ENCODE results near the gene KRT82. TPM values are rescaled to one million over a fixed set of nuclear protein-coding genes. Genes with fewer than 3 reads are reported as not detected.

KRT82 gene
- total and polyA plus RNA-seq, 4 donors, result not detected

GRCh38 chr12:52347551-52348510 is 58.3 kb downstream of the KRT82 start:
- H3K9me3 ChIP-seq (ENCODE audit: control insufficient read depth in 4 of 4, low read length in 3 of 4), result peaks cover 0 to 7% (median 0%) of the 10 kb centered on the region in 4 donors
- H3K9ac ChIP-seq (ENCODE audit: low read depth in 1 of 2, low read length in 2 of 2), result no peak overlapping the region
- no peak overlapping the region for H3K4me3 ChIP-seq (ENCODE audit: low read depth in 1 of 3, low read length in 3 of 3)
- no peaks in the 10 kb centered on the region for H3K36me3 ChIP-seq (ENCODE audit: control insufficient read depth in 4 of 4, insufficient read depth in 3 of 4, low read depth in 1 of 4, low read length in 3 of 4)
- DNase-seq (ENCODE audit: low spot score), result no peak
- 78% methylated on average over 16 of the region's 16 CpGs for WGBS
- TF ChIP-seq SP1 (IDR thresholded peaks at IDR 0.05) (no peak), FOXA1 (IDR thresholded peaks at IDR 0.05) (no peak)
- peaks cover 3 to 18% (median 11%) of the 10 kb centered on the region in 4 donors for H3K4me1 ChIP-seq (ENCODE audit: control insufficient read depth in 4 of 4, insufficient read depth in 4 of 4, low read length in 3 of 4)
- H3K27ac ChIP-seq (ENCODE audit: low read depth in 1 of 2, low read length in 2 of 2), result no peak overlapping the region
- H3K27me3 ChIP-seq (ENCODE audit: control insufficient read depth in 4 of 4, insufficient read depth in 4 of 4, low read length in 3 of 4), result no peaks in the 10 kb centered on the region

GRCh38 chr12:52347016-52347415 is 59.1 kb downstream of the KRT82 start:
- no peak for DNase-seq (ENCODE audit: low spot score)
- Histone ChIP-seq H3K4me1 (ENCODE audit: control insufficient read depth in 4 of 4, insufficient read depth in 4 of 4, low read length in 3 of 4) (peaks cover 3 to 18% (median 11%) of the 10 kb centered on the region in 4 donors), H3K27ac (ENCODE audit: low read depth in 1 of 2, low read length in 2 of 2) (no peak overlapping the region), H3K4me3 (ENCODE audit: low read depth in 1 of 3, low read length in 3 of 3) (no peak overlapping the region), H3K9me3 (ENCODE audit: control insufficient read depth in 4 of 4, low read length in 3 of 4) (peaks cover 0 to 7% (median 0%) of the 10 kb centered on the region in 4 donors), H3K27me3 (ENCODE audit: control insufficient read depth in 4 of 4, insufficient read depth in 4 of 4, low read length in 3 of 4) (no peaks in the 10 kb centered on the region), H3K9ac (ENCODE audit: low read depth in 1 of 2, low read length in 2 of 2) (no peak overlapping the region), H3K36me3 (ENCODE audit: control insufficient read depth in 4 of 4, insufficient read depth in 3 of 4, low read depth in 1 of 4, low read length in 3 of 4) (no peaks in the 10 kb centered on the region)
- no peak for TF ChIP-seq NR2F2 (IDR thresholded peaks at IDR 0.05)
- no peak for TF ChIP-seq CTCF (IDR thresholded peaks at IDR 0.05; ENCODE audit: low read depth, low read length, missing input control)
- no peak for TF ChIP-seq HNF4A (conservative IDR thresholded peaks at IDR 0.05)
- TF ChIP-seq ZBTB33 (IDR thresholded peaks at IDR 0.05), result no peak
- TF ChIP-seq SP1 (IDR thresholded peaks at IDR 0.05), result no peak
- no peak for TF ChIP-seq HNF4G (IDR thresholded peaks at IDR 0.05)
- TF ChIP-seq TAF1 (conservative IDR thresholded peaks at IDR 0.05), result no peak
- TF ChIP-seq EGR1 (IDR thresholded peaks at IDR 0.05; ENCODE audit: low read depth in 2 of 2), result no peak
- no peak for TF ChIP-seq RXRA (IDR thresholded peaks at IDR 0.05)
- no peak for TF ChIP-seq JUND (IDR thresholded peaks at IDR 0.05)
- no peak for TF ChIP-seq RAD21 (IDR thresholded peaks at IDR 0.05)
- no peak for TF ChIP-seq REST (IDR thresholded peaks at IDR 0.05)
- no peak for TF ChIP-seq FOXA2 (IDR thresholded peaks at IDR 0.05)
- TF ChIP-seq ATF3 (IDR thresholded peaks at IDR 0.05), result no peak
- no peak for TF ChIP-seq GABPA (IDR thresholded peaks at IDR 0.05 in 1 of 2, conservative IDR thresholded peaks at IDR 0.05 in 1 of 2)
- TF ChIP-seq MAX (IDR thresholded peaks at IDR 0.05), result no peak
- no peak for TF ChIP-seq YY1 (IDR thresholded peaks at IDR 0.05)
- TF ChIP-seq FOXA1 (IDR thresholded peaks at IDR 0.05), result no peak
- WGBS, result 79% methylated on average over 9 of the region's 9 CpGs

All from liver (tissue), 9 donors.